ENCODE measurements around the gene FHDC1.
A peak's percentile ranks its signal among the peaks of the same experiment; 100 is the strongest.

The FHDC1 gene

GRCh38 chr4:153020457-153020856 is 84.3 kb downstream of the FHDC1 start:
- H3K27ac ChIP-seq, result no peak overlapping the region
- TF ChIP-seq CTCF (conservative IDR thresholded peaks at IDR 0.05; ENCODE audit: low read depth), result no peak
- DNase-seq (ENCODE audit: low spot score), result no peak
- ChIA-PET POLR2A (ENCODE audit: low non-redundant PET) (no interaction called here), CTCF (no interaction called here)

- POLR2A ChIA-PET (ENCODE audit: low non-redundant PET), result no interaction called here
- CTCF ChIA-PET, result no interaction called here
Observed at GRCh38 chr4:153021276-153021675, 85.2 kb downstream of the FHDC1 start.

GRCh38 chr4:153022241-153022715 is 86.2 kb downstream of the FHDC1 start:
- ChIA-PET CTCF (interaction anchor here (0.6 kb wide), 2 partner anchors 65 to 243 kb away, joined by 3 to 6 read pairs; no protein-coding TSS in a partner anchor), POLR2A (ENCODE audit: low non-redundant PET) (no interaction called here)
- no peak for TF ChIP-seq CTCF (conservative IDR thresholded peaks at IDR 0.05; ENCODE audit: low read depth)
- DNase-seq (ENCODE audit: low spot score), result no peak
- no peak overlapping the region for H3K27ac ChIP-seq

More at GRCh38 chr4:153021276-153021675, 85.2 kb downstream of the FHDC1 start:
- TF ChIP-seq CTCF (conservative IDR thresholded peaks at IDR 0.05; ENCODE audit: low read depth), result no peak
- H3K27ac ChIP-seq, result no peak overlapping the region
- DNase-seq (ENCODE audit: low spot score), result no peak

- DNase-seq (ENCODE audit: low spot score), result no peak
- no peak for TF ChIP-seq CTCF (conservative IDR thresholded peaks at IDR 0.05; ENCODE audit: low read depth)
- ChIA-PET POLR2A (ENCODE audit: low non-redundant PET) (no interaction called here), CTCF (interaction anchor here (0.6 kb wide), 2 partner anchors 64 to 242 kb away, joined by 3 to 6 read pairs; no protein-coding TSS in a partner anchor)
- H3K27ac ChIP-seq, result peak overlapping the region; percentile 55
Observed at GRCh38 chr4:153023139-153023538, 87.0 kb downstream of the FHDC1 start.

GRCh38 chr4:153023692-153024394 is 87.7 kb downstream of the FHDC1 start:
- TF ChIP-seq CTCF (conservative IDR thresholded peaks at IDR 0.05; ENCODE audit: low read depth), result no peak
- DNase-seq (ENCODE audit: low spot score), result peak; percentile 67
- ChIA-PET POLR2A (ENCODE audit: low non-redundant PET) (no interaction called here), CTCF (interaction anchor here (0.5 kb wide), 1 partner anchor 181 kb away, joined by 5 read pairs; no protein-coding TSS in a partner anchor)
- H3K27ac ChIP-seq, result peak overlapping the region; percentile 55

GRCh38 chr4:153024466-153024865 is 88.3 kb downstream of the FHDC1 start:
- POLR2A ChIA-PET (ENCODE audit: low non-redundant PET), result no interaction called here
- TF ChIP-seq CTCF (conservative IDR thresholded peaks at IDR 0.05; ENCODE audit: low read depth), result no peak
- no peak for DNase-seq (ENCODE audit: low spot score)
- CTCF ChIA-PET, result interaction anchor here (0.5 kb wide), 1 partner anchor 182 kb away, joined by 5 read pairs; no protein-coding TSS in a partner anchor
- H3K27ac ChIP-seq, result no peak overlapping the region
